Testis (tissue), 2 donors: Measurements from ENCODE around the gene ASPHD1.

Source experiments
- CTCF ChIP-seq, 3 experiments: fragments of 450-650 bp in 2 of 3; fragments of 200-600 bp in 1 of 3; sonication (generic) in 1 of 3; IDR thresholded peaks; one replicate each; pipeline ENCODE4 v1.5.1; 2016 to 2019; ENCODE audit warnings: antibody characterized with exemption in 3 of 3, mild to moderate bottlenecking in 2 of 3, moderate library complexity in 1 of 3
- POLR2A ChIP-seq: fragments of 450-650 bp; IDR thresholded peaks from one replicate; pipeline ENCODE4 v1.6.1; 2017; ENCODE audit warnings: antibody characterized with exemption, mild to moderate bottlenecking, moderate library complexity

GRCh38 chr16:29877266-29877961 is 22.9 kb upstream of the ASPHD1 start:
- TF ChIP-seq POLR2A, result no peak
- TF ChIP-seq CTCF (IDR thresholded peaks at IDR 0.05), result no peak
